Chondrocyte (in vitro differentiated cells): ENCODE results near the gene CEP41. TPM values are rescaled to one million over a fixed set of nuclear protein-coding genes. Genes with fewer than 3 reads are reported as not detected.
A peak's percentile ranks its signal among the peaks of the same experiment; 100 is the strongest.

Source experiments
- DNase-seq: peaks from one replicate; pipeline ENCODE4 v3.0.0; 2021; ENCODE audit warnings: mixed read lengths, low spot score
- H3K27ac Mint-ChIP-seq: one replicate; pipeline ENCODE4 v1.8.0; 2021; ENCODE audit warnings: mild to moderate bottlenecking, moderate library complexity, mixed read lengths; ENCODE audit not compliant: unreplicated experiment
- H3K27me3 Mint-ChIP-seq: 2 replicates; pipeline ENCODE4 v1.8.0; 2021; ENCODE audit warnings: low read depth, mixed read lengths
- H3K36me3 Mint-ChIP-seq: 2 replicates; pipeline ENCODE4 v1.8.0; 2021; ENCODE audit warnings: low read depth, mixed read lengths
- H3K4me1 Mint-ChIP-seq: 2 replicates; pipeline ENCODE4 v1.8.0; 2021; ENCODE audit warnings: low read depth, mild to moderate bottlenecking, mixed read lengths
- H3K4me3 Mint-ChIP-seq: one replicate; pipeline ENCODE4 v1.8.0; 2021; ENCODE audit warnings: mild to moderate bottlenecking, moderate library complexity, mixed read lengths; ENCODE audit not compliant: unreplicated experiment
- H3K9me3 Mint-ChIP-seq: 2 replicates; pipeline ENCODE4 v1.8.0; 2021; ENCODE audit warnings: low read depth, mixed read lengths
- total RNA-seq: library from RNA; stranded (reverse); gene quantifications from 3 replicates; pipeline ENCODE4 v1.2.1, GENCODE V29; 2021
- TF ChIP-seq, protein P1 (sequence below): fragments of 200-600 bp; sonication (generic); IDR thresholded peaks from 2 replicates; pipeline ENCODE4 v1.5.0; 2021; ENCODE audit warnings: antibody characterized with exemption, mild to moderate bottlenecking, moderate library complexity

The CEP41 gene
- total RNA-seq, 1 donor from 2014 or later, result 10.3 TPM

DNA sequence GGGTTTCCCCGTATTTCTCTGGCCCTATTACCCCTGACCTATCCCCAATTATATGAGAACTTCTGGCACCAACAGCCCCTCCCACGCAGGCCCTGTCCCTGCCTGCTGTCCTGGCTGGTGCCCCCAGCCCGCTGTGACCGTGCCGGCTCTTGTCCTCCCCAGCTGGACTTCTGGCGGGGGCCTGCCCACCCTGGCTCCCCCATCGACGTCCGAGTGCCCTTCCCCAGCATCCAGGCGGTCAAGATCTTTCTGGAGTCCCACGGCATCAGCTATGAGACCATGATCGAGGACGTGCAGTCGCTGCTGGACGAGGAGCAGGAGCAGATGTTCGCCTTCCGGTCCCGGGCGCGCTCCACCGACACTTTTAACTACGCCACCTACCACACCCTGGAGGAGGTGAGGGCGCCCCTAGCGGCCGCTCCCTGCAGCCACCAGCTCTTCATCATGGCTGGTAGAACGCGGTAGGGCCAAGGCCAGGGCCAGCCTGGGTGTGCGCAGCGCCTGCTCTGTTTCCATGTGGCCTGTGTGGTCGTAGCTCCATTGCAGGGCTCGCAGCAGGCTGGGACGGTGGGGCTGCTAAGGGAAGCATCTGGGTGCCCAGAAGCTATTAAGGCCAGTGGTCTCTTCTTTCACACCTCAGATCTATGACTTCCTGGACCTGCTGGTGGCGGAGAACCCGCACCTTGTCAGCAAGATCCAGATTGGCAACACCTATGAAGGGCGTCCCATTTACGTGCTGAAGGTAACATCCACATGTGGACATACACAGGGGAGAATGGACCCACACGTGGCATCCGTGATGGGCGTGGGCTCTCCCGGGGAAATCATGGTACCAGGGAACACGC lies 59.1 kb downstream of the CEP41 start:
- H3K27ac Mint-ChIP-seq, result no peak overlapping the region
- no peaks in the 10 kb centered on the region for H3K27me3 Mint-ChIP-seq
- no peak overlapping the region for H3K4me3 Mint-ChIP-seq
- TF ChIP-seq, protein P1, sequence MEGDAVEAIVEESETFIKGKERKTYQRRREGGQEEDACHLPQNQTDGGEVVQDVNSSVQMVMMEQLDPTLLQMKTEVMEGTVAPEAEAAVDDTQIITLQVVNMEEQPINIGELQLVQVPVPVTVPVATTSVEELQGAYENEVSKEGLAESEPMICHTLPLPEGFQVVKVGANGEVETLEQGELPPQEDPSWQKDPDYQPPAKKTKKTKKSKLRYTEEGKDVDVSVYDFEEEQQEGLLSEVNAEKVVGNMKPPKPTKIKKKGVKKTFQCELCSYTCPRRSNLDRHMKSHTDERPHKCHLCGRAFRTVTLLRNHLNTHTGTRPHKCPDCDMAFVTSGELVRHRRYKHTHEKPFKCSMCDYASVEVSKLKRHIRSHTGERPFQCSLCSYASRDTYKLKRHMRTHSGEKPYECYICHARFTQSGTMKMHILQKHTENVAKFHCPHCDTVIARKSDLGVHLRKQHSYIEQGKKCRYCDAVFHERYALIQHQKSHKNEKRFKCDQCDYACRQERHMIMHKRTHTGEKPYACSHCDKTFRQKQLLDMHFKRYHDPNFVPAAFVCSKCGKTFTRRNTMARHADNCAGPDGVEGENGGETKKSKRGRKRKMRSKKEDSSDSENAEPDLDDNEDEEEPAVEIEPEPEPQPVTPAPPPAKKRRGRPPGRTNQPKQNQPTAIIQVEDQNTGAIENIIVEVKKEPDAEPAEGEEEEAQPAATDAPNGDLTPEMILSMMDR, result no peak
- H3K4me1 Mint-ChIP-seq, result peaks cover 18% of the 10 kb centered on the region
- H3K36me3 Mint-ChIP-seq, result peaks cover under 1% of the 10 kb centered on the region
- no peak for DNase-seq
- H3K9me3 Mint-ChIP-seq, result peaks cover under 1% of the 10 kb centered on the region

DNA sequence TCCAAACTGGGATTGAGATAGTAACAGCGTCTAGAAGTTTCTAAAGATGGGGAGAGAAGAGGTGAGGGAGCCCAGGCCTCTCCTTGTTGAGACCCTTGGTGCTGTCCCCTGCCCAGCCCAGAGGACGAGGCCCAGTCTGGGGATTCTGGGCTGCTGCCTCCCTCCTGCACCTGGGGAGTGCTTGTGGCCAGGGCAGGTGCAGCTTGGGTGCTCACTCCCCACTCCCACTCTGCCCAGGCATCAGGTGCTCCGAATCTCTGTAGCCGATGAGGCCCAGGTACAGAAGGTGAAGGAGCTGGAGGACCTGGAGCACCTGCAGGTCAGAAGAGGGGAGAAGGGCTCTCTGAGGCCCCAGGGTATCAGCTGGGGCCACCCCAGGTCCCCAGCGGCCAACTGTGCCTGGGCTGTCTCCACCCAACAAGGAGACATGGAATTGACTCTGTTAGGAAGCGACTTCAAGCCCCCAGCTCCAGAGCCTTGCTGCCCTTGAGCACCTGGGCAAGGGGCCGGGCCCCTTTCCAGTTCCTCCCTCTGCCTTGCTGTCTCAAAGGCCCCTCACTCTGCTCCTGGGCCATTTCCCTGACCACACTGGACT lies 59.9 kb downstream of the CEP41 start:
- DNase-seq, result peak; percentile 52
- peaks cover 18% of the 10 kb centered on the region for H3K4me1 Mint-ChIP-seq
- H3K9me3 Mint-ChIP-seq, result peaks cover 7% of the 10 kb centered on the region
- no peaks in the 10 kb centered on the region for H3K27me3 Mint-ChIP-seq
- H3K36me3 Mint-ChIP-seq, result peaks cover 3% of the 10 kb centered on the region
- no peak overlapping the region for H3K27ac Mint-ChIP-seq
- TF ChIP-seq, protein P1, result no peak
- no peak overlapping the region for H3K4me3 Mint-ChIP-seq

DNA sequence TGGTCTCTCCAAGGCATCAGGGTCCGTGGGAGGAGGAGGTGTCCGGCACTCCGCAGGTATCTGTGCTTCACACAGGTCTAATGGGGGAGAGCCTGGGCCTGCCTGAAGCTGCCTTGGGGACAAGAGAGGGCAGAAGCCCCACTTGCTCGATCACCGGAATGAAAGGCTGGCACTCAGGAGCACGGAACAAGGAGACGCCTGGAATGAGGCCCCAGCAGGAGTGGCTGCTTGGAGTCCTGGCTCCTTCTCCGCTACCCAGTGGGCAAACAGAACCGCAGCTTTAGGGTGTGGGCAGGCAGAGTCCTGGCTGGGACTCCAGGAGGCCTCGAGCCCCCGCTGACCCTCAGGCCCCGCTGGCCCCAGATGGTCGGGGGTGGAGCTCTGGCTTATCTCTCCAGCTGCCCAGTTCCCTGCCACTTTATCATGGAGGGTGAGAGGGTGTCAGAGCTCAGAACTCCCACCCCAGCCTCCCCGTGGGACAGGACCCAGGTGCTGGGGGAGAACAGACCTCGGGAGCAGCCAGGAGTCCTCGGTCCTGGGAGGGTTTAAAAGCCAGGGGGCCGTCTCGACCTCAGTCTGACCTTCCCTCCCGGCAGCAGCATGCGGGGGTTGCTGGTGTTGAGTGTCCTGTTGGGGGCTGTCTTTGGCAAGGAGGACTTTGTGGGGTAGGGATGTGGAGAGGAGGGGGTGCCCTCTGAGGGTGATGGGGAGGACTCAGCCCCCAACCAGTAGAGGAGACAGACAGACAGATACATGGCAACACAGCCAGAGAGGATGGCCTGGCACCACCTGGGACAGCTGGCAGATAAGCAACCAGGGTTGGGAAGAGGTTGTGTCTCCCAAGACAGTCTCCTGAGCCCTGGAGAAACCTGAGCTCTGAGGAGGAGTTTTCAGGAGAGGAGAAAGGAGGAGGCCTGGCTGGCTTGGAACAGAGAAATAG lies 60.6 kb downstream of the CEP41 start, which contains the start of gene CPA1:
TSS of gene CPA1 (plus strand) at position 574 of the 940 bp plus-strand sequence. CDS start at position 601, 27 bp downstream.
- DNase-seq, result peak; percentile 75
- Mint-ChIP-seq H3K4me3 (no peak within 1 kb of the TSS), H3K4me1 (peaks cover 18% of the 10 kb centered on the region), H3K36me3 (peaks cover 3% of the 10 kb centered on the region), H3K27ac (peak within 1 kb of the TSS; percentile 51), H3K9me3 (peaks cover 7% of the 10 kb centered on the region), H3K27me3 (no peaks in the 10 kb centered on the region)
- TF ChIP-seq, protein P1, result no peak

DNA sequence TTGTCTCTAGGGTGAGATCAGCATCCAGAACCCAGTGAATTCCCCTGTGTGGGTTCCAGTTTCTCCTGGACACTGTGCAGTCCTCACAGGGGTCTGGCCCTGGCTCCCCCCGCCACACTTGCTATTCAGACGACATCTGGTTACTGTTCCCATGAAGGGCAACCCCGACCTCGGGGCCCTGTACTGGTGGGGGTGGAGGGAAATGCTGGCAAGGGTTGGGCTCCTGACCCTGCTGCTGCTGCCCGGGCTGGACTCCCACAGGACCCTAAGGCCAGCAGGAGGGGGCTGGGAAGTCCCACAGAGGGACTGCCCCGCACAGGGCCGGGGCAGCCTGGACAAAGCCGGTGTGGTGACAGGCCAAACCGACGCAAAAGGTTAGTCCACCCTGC lies 61.3 kb downstream of the CEP41 start:
- no peak overlapping the region for H3K4me3 Mint-ChIP-seq
- peaks cover 25% of the 10 kb centered on the region for H3K4me1 Mint-ChIP-seq
- H3K9me3 Mint-ChIP-seq, result peaks cover 7% of the 10 kb centered on the region
- no peak for DNase-seq
- peaks cover 3% of the 10 kb centered on the region for H3K36me3 Mint-ChIP-seq
- H3K27ac Mint-ChIP-seq, result no peak overlapping the region
- TF ChIP-seq, protein P1, result no peak
- no peaks in the 10 kb centered on the region for H3K27me3 Mint-ChIP-seq

DNA sequence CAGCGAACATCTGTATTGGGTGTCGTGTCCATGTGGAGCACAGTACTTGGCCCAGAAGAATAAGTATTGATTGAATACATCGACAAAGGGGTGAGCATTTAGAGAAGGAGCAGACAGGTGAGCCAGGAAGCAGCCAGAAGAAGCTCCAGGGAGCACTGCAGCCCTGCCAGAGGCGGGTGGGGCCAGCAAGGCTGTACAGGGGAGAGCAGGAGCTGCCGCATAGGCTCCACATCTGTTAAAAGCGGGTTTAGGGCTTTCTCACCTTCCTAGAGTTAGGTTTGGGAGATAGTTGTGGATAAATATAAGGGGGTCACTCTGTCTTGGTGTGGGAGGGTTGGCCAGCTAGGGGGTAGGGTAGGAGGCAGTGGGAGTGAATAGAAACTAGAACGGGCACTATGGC lies 61.8 kb downstream of the CEP41 start:
- Mint-ChIP-seq H3K27me3 (no peaks in the 10 kb centered on the region), H3K36me3 (peaks cover 3% of the 10 kb centered on the region), H3K9me3 (peaks cover 7% of the 10 kb centered on the region), H3K4me3 (no peak overlapping the region), H3K4me1 (peaks cover 30% of the 10 kb centered on the region), H3K27ac (no peak overlapping the region)
- TF ChIP-seq, protein P1, result no peak
- peak; percentile 30 for DNase-seq
